ENCODE measurements around the gene NAPEPLD. TPM values are rescaled to one million over a fixed set of nuclear protein-coding genes. Genes with fewer than 3 reads are reported as not detected.
A peak's percentile ranks its signal among the peaks of the same experiment; 100 is the strongest.
"Not testable (repeated sequence)": the region's sequence is repeated elsewhere in the genome, so short reads cannot be mapped to it uniquely, and the experiment has no call there.

Gene NAPEPLD
- total RNA-seq (ENCODE audit: unreplicated experiment) = 6.1 TPM
- long read RNA-seq, partial matches to known transcripts = 0 of 1 reads
- long read RNA-seq, other reads (novel, unspliced or antisense) = 0 of 1 reads

DNA sequence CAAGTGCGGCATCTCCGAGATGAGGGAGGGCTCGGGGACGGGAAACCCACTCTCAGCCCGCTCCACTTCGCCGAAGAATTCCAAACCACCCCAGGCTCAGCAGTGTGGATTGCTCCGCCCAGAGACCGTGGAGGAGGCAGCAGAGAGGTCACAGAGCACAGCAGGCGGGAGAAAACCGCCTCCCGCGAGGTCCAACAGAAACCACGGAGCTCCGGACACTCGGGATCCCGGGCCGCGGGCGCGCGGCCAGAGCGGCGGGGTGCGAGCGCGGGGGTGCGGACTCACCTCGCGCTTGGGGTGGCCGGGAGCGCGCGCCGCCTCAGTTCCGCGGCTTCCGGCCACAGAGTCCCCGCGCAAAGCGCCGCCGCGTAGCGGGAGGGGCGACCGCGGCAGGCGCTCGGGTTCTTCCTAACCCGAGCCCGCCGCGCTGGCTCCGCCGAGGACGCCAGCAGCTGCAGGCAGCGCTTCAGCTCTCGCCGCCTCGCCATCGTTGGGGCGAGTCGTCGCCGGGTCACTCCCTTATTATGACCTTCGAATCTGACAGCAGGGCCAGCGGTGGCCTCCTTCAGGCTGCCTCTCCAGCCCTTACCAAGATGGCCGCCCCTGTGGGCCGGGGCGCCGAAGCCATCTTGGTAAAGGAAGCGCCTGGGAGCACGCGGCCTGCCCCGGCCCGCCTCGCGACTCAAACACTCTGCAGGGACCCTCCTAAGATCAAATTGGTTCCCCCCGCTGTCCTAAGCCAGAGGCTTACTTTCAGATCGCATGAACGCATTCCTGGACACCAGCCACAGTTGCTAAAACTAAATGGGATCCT is at the start of gene NAPEPLD:
Gene NAPEPLD (minus strand): TSS at position 106 of the 814 bp plus-strand sequence. CDS start 20,323 bp downstream, outside the sequence.
- peaks cover 20% of the 10 kb centered on the region for H3K4me1 Mint-ChIP-seq (ENCODE audit: unreplicated experiment)
- peaks cover 8% of the 10 kb centered on the region for H3K36me3 Mint-ChIP-seq (ENCODE audit: low read depth, unreplicated experiment)
- TF ChIP-seq CTCF (IDR thresholded peaks at IDR 0.05; ENCODE audit: unreplicated experiment) = no peak
- peaks cover 8% of the 10 kb centered on the region for H3K27me3 Mint-ChIP-seq (ENCODE audit: unreplicated experiment)
- H3K9me3 Mint-ChIP-seq (ENCODE audit: unreplicated experiment) = no peaks in the 10 kb centered on the region
- peak within 1 kb of the TSS; percentile 98 for H3K4me3 Mint-ChIP-seq (ENCODE audit: unreplicated experiment)
- DNase-seq (ENCODE audit: low spot score) = peak; percentile 81
- H3K27ac Mint-ChIP-seq (ENCODE audit: unreplicated experiment) = peak within 1 kb of the TSS; percentile 93

DNA sequence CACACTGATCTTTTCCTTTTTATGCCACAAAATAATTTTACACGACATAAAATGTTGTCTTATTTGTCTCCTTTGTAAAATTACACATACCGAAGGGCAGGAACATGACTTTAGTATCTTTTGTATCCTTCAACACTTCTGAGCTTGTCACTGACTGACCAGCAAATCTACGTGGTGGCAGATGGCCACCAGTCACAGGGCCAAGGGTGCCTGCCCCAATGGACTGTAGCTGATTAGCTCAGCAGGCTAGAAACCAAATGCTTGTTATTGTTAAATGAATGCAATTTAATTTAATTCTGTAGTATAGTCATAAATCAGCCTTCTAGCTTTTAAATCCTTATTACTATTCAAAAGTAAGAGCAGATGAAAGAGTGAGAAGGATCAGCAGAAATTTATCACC is 49.2 kb upstream of the NAPEPLD start:
- H3K4me3 Mint-ChIP-seq (ENCODE audit: unreplicated experiment); H3K36me3 Mint-ChIP-seq (ENCODE audit: low read depth, unreplicated experiment); H3K27me3 Mint-ChIP-seq (ENCODE audit: unreplicated experiment); DNase-seq (ENCODE audit: low spot score); H3K9me3 Mint-ChIP-seq (ENCODE audit: unreplicated experiment); H3K27ac Mint-ChIP-seq (ENCODE audit: unreplicated experiment); H3K4me1 Mint-ChIP-seq (ENCODE audit: unreplicated experiment): not testable (repeated sequence)

GRCh38 chr7:103195364-103195763 is 46.5 kb upstream of the NAPEPLD start:
- not testable (repeated sequence) for H3K9me3 Mint-ChIP-seq (ENCODE audit: unreplicated experiment); H3K4me1 Mint-ChIP-seq (ENCODE audit: unreplicated experiment); H3K36me3 Mint-ChIP-seq (ENCODE audit: low read depth, unreplicated experiment); H3K27ac Mint-ChIP-seq (ENCODE audit: unreplicated experiment); H3K4me3 Mint-ChIP-seq (ENCODE audit: unreplicated experiment); H3K27me3 Mint-ChIP-seq (ENCODE audit: unreplicated experiment); DNase-seq (ENCODE audit: low spot score)

- not testable (repeated sequence) for H3K27me3 Mint-ChIP-seq (ENCODE audit: unreplicated experiment); H3K4me1 Mint-ChIP-seq (ENCODE audit: unreplicated experiment); H3K27ac Mint-ChIP-seq (ENCODE audit: unreplicated experiment)
Observed at GRCh38 chr7:103172415-103173146, 23.7 kb upstream of the NAPEPLD start.

GRCh38 chr7:103171695-103172414 is 23.0 kb upstream of the NAPEPLD start:
- not testable (repeated sequence) for H3K36me3 Mint-ChIP-seq (ENCODE audit: low read depth, unreplicated experiment); H3K4me3 Mint-ChIP-seq (ENCODE audit: unreplicated experiment); H3K27me3 Mint-ChIP-seq (ENCODE audit: unreplicated experiment); H3K9me3 Mint-ChIP-seq (ENCODE audit: unreplicated experiment); H3K27ac Mint-ChIP-seq (ENCODE audit: unreplicated experiment); DNase-seq (ENCODE audit: low spot score); H3K4me1 Mint-ChIP-seq (ENCODE audit: unreplicated experiment)

More at GRCh38 chr7:103172415-103173146, 23.7 kb upstream of the NAPEPLD start:
- not testable (repeated sequence) for H3K9me3 Mint-ChIP-seq (ENCODE audit: unreplicated experiment); H3K4me3 Mint-ChIP-seq (ENCODE audit: unreplicated experiment); H3K36me3 Mint-ChIP-seq (ENCODE audit: low read depth, unreplicated experiment); DNase-seq (ENCODE audit: low spot score)

- H3K9me3 Mint-ChIP-seq (ENCODE audit: unreplicated experiment); H3K4me3 Mint-ChIP-seq (ENCODE audit: unreplicated experiment); DNase-seq (ENCODE audit: low spot score); H3K4me1 Mint-ChIP-seq (ENCODE audit: unreplicated experiment); H3K36me3 Mint-ChIP-seq (ENCODE audit: low read depth, unreplicated experiment); H3K27ac Mint-ChIP-seq (ENCODE audit: unreplicated experiment); H3K27me3 Mint-ChIP-seq (ENCODE audit: unreplicated experiment): not testable (repeated sequence)
Observed at GRCh38 chr7:103166921-103167544, 18.1 kb upstream of the NAPEPLD start.

DNA sequence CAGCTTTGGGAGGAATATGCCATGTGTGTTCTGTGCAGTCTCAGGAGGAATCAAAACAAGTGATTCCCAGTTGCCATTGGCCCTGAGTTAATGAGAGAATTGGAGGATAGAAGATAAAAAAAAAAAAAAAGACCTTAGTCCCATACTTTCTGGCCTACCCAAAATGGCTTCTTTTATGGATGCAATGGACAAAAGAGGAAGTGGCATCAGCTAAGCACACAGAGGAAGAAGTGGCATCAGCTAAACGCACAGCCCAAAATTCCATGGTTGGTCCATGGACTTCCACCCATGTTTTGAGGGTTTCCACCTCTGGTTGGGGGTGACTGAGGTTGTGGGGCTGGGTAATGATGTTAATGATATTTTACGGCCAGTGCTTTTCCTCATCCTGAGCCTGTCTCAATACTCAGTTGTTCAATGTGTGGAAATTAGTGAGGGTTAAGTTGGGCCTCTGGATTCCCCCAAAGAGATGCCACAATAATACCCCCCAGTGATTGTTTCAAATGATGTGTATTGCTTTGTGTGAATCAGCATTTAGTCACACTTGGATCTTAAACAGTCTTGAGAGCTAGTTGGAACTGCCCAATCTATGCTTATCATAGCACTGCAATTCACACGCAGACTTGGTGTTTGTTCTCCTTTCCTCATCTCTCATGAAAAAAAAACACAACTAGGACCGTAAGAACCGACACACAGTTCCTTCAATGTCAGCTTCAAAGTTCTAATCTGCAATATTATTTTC is 14.4 kb upstream of the NAPEPLD start:
- not testable (repeated sequence) for DNase-seq (ENCODE audit: low spot score); H3K36me3 Mint-ChIP-seq (ENCODE audit: low read depth, unreplicated experiment); H3K4me1 Mint-ChIP-seq (ENCODE audit: unreplicated experiment); H3K9me3 Mint-ChIP-seq (ENCODE audit: unreplicated experiment); H3K27me3 Mint-ChIP-seq (ENCODE audit: unreplicated experiment); H3K4me3 Mint-ChIP-seq (ENCODE audit: unreplicated experiment); H3K27ac Mint-ChIP-seq (ENCODE audit: unreplicated experiment)

- not testable (repeated sequence) for H3K27me3 Mint-ChIP-seq (ENCODE audit: unreplicated experiment); DNase-seq (ENCODE audit: low spot score); H3K4me1 Mint-ChIP-seq (ENCODE audit: unreplicated experiment); H3K9me3 Mint-ChIP-seq (ENCODE audit: unreplicated experiment); H3K36me3 Mint-ChIP-seq (ENCODE audit: low read depth, unreplicated experiment); H3K27ac Mint-ChIP-seq (ENCODE audit: unreplicated experiment); H3K4me3 Mint-ChIP-seq (ENCODE audit: unreplicated experiment)
Observed at GRCh38 chr7:103162641-103163040, 13.7 kb upstream of the NAPEPLD start.

DNA sequence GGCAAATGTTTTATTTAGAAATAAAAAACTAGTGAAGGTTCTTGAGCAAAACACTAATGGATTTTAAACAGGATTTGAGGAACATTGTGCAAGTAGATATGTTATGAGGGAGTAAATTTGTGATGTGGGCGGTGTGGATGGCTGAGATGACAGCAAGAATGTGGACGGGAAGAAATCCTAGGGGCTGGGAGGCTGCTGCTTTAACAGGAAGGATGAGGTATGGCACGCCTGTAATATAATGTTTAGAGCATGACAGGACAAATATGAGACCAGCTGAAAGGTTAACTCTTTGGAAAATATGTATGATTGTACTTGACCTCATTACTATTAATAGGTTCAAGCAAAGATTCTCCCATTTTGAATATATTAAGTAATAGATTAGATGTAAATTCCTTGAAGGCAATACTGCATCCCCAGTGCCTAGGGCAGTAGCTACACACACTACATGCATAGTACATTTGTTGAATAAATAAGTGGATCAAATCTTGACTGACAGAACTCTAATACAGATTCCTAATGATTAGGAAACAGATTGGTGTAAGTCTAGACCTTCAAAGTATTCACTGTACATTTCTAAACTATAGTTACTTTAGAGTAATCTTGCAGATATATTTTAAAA is 13.2 kb upstream of the NAPEPLD start:
- H3K27me3 Mint-ChIP-seq (ENCODE audit: unreplicated experiment); H3K4me1 Mint-ChIP-seq (ENCODE audit: unreplicated experiment); H3K27ac Mint-ChIP-seq (ENCODE audit: unreplicated experiment); H3K9me3 Mint-ChIP-seq (ENCODE audit: unreplicated experiment); H3K36me3 Mint-ChIP-seq (ENCODE audit: low read depth, unreplicated experiment); DNase-seq (ENCODE audit: low spot score); H3K4me3 Mint-ChIP-seq (ENCODE audit: unreplicated experiment): not testable (repeated sequence)

Data from endothelial cell (in vitro differentiated cells).